HG03135 (cell line): Measurements from ENCODE around the gene ZBTB33.
A peak's percentile ranks its signal among the peaks of the same experiment; 100 is the strongest.

Source experiments
- ATAC-seq: cut with Tn5 transposase; IDR thresholded peaks from one replicate; pipeline ENCODE4 v1.9.1; 2021; ENCODE audit warnings: mild to moderate bottlenecking, moderate library complexity; ENCODE audit not compliant: unreplicated experiment

ZBTB33 gene, protein sequence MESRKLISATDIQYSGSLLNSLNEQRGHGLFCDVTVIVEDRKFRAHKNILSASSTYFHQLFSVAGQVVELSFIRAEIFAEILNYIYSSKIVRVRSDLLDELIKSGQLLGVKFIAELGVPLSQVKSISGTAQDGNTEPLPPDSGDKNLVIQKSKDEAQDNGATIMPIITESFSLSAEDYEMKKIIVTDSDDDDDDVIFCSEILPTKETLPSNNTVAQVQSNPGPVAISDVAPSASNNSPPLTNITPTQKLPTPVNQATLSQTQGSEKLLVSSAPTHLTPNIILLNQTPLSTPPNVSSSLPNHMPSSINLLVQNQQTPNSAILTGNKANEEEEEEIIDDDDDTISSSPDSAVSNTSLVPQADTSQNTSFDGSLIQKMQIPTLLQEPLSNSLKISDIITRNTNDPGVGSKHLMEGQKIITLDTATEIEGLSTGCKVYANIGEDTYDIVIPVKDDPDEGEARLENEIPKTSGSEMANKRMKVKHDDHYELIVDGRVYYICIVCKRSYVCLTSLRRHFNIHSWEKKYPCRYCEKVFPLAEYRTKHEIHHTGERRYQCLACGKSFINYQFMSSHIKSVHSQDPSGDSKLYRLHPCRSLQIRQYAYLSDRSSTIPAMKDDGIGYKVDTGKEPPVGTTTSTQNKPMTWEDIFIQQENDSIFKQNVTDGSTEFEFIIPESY

DNA sequence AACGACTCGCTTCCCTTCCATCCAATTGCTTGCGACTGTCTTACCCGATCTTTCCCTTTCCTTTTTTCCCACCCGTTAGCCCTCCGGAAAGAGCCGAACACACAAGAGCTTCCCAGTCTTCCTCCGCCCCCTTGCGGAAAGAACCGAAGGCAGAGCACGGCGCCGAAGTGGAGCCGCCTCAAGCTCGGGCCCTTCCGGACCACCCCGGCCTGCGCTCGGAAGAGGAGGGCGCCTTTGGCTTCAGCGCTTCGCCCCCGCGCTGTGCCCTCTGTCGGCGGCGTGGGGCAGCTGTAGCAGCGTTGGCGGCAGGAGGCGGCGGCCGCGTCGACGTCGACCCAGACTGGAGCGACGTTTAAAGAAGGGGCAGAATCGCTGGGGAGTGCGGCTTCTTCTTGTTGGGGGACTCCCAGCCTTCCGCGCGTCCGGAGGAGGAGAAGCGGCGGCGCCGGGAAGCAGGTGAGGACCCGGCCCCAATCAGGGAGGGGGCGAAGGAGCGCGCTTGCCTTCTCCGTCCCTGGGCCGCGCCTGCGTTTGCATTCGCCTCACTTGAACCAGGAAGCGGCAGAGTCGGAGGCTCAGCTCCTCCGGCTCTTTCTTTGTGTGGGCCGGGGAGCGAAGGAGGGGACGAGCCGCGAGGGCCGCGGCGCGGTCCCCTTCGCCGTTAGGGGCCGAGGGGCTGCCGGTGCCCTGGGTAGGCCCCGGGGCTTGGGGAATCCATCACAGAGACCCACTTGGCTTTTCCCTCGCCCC, at the start of gene ZBTB33:
Gene ZBTB33 (plus strand): TSS at position 291 of the 750 bp plus-strand sequence. CDS start 2,604 bp downstream, outside the sequence.
- peak; percentile 97 for ATAC-seq

DNA sequence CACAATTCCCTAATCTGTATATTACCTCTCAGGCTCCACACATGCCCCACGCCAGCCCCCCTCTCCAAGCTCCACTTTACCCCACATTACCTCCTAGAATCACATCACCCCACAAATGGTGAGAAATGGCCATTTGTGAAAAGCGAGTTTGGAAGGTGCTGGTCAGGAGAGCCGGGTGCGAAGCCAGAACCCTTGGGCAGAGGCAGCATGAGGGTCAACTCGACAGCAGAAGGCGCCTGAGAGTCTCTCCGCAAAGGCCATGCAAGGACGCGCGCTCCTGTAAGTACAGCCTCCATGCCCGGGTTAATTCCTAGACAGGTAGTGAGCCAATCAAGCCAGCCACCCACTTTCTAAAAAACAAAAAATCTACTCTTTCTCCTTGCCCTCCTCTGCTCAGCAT, 49.8 kb upstream of the ZBTB33 start:
- ATAC-seq: no peak

DNA sequence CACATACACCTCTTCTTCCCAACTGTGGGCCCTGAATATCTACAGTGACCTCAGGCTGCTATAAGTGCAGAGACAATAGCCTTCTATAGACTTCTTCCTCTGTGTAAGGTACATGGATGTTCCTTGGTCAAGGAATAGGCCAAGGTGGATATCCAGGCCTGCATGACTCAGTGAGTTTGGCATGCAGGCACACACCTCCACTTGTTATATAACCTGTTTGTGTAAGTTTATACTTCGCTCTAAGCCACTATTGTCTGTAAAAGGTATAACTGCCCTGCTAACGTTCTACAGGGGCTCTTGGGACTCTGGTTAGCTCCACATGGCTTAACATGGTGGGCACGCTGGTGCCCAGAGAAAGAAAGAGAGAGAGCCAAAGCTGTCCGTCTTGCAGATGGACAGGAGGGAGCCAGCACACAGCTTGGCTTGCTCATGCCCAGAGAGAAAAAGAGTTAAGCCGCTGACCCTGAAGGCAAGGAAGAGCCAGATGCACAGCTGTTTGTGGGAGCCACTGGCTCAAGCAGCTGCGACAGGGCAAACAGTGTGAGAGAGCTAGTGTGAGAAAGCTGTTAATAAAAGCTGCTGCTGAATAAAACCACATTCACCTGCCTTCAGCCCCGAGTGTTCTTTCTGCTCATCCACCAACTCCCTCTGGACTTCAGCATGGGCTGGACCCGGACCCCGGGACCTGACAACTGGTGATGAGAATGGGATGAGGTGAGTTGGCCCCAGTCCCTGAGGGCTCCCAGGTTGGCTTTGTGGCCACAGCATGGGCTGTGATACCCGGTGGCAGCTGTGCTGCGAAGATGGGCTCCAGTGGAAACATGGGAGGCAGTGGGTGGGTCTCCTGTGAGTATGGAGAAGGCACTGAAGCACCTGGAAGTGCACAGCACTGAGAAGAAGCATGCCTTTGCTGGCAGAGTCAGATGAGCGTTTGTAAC, 44.5 kb upstream of the ZBTB33 start:
- ATAC-seq: no peak

DNA sequence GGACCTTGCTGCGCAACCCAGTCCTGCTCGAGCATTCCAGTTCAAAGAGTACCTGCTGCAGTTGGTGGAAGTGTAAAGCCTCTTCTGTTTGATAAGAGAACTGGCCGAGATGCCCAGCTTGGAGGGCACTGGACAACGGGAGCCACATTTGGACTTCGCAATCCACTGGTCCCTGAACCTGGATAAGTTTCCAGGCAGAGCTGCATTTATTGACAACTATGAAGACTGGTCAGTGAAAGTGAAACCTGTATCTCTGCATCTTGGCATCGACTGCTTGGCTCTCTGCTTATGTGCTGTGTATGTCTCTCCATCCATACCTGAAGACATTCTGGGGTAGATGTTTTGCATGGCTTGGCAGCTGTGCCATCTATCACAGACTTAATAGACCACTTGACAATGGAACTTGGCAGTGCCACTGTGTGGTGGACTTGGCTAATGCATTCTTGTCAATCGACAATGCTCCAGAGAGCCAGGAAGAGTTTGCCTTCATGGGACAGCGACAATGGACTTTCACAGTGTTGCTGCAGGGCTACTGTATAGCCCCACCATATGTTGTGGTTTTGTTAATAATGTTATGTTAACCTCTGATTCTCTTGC, 43.5 kb upstream of the ZBTB33 start:
- no peak for ATAC-seq

DNA sequence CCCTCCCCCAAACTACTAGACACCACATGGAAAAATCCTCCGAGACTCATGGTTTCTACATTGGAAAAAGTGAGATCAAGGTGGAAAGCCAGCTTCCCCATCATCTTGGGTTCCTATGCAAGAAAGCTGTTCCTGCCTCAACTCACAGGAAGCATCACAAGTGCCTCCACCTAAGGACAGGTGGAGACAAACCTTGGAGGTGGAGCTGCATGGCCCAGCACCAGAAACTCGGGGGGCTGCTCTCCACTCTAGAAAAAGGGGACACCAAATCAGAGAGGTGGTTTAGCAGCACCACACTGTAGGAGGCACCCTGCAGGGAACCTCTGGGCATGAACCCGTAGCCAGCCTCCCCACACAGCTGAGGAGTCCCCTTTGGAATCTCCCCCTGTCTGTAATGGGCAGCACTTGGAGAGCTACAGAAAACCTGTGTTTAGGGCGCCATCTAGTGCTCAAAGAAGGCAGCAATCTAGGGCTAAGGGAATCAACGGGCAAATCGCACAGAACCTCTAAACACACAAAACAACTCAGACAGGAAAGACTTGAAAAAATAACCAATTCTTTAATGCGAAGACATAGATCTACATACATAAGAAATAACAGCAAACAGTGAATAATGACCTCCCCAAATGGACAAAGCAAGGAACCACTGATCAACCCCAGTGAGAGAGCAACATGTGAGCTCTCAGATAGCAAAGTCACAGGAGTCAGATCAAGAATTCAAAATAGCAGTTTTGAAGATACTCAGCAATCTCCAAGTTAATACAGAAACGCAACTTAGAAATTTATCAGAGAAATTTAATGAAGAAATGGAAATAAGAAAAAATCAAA, 37.0 kb upstream of the ZBTB33 start:
- peak; percentile 88 for ATAC-seq

DNA sequence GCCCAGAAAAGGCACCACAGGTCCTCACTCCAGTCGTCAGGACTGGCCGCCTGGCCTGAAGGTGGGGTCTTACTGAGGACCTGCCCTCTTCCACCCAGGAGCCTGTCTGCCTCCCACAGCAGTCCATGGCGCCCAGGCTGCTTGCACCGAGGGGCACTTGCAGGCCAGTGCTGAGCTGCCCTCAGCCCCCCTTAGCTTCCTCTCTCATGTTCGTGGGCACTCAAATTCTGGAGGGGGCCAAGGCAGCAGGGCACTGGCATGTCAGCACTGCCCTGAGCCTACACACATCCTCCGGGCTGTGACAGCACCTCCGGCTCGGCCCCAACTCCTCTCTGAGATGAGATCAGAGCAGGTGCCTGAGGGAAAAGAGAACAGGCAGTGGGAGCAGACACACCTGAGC, 27.2 kb upstream of the ZBTB33 start:
- no peak for ATAC-seq

DNA sequence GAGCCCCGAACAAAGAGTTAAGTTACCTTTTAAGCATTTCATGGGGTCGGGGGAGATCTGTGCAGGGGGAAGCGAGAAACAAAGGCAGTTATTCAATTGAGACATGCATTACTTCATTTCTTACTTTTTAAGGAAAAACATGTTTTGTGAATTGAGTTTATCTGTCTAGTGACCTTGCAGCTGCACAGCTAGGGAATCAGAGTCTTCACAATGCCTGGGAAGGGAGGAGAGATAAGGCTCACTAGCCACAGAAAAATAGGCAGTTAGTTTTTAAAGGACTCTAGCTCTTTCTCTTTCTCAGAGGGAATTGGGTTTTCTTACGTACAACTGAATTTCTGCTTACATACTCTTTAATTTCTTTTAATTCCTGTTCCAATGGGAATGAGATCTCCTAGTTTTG, 26.2 kb upstream of the ZBTB33 start:
- ATAC-seq: no peak

DNA sequence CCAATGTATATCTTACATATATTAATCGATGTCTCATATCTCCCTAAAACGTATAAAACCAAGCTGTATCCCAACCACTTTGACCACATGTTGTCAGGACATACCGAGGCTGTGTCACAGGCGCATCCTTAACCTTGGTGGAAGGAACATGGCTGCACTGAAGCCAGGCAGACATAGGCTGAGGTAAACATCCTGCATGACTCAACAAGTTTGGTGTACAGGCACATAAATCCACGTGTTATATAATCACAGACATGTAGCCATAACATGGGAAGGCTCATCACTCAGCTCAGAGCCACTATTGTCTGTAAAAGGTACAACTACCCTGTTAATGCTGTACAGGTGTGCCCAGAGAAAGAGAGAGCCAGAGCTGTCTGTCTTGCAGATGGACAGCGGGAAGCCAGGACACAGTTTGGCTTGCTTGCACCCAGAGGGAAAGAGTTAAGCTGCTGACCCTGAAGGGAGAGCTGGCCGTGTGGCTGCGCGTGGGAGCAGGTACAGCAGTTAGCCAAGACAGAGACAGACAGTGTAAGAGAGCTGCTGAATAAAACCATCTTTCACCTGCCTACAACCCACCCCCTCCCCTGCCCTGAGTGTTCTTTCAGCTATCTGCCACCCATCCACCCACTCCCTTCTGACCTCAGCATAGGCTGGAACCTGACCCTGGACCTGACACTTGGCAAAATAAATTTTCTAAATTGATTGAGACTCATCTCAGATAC, 22.3 kb upstream of the ZBTB33 start:
- ATAC-seq: no peak

DNA sequence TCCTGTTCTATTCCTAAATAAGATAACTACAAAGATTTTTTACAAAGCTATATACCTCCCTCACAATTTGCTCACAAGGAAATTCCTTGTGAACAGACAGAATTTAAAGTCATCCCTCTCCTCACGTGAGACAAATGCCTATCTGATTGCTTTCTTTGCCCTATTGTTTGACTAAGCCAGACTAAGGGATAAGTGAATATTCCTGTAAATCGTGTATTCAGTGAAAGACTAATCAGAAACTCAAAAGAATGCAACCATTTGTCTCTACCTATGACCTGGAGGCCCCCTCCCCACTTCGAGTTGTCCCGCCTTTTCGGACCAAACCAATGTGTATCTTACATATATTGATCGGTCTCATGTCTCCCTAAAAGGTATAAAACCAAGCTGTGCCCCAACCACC, 15.3 kb upstream of the ZBTB33 start:
- no peak for ATAC-seq

DNA sequence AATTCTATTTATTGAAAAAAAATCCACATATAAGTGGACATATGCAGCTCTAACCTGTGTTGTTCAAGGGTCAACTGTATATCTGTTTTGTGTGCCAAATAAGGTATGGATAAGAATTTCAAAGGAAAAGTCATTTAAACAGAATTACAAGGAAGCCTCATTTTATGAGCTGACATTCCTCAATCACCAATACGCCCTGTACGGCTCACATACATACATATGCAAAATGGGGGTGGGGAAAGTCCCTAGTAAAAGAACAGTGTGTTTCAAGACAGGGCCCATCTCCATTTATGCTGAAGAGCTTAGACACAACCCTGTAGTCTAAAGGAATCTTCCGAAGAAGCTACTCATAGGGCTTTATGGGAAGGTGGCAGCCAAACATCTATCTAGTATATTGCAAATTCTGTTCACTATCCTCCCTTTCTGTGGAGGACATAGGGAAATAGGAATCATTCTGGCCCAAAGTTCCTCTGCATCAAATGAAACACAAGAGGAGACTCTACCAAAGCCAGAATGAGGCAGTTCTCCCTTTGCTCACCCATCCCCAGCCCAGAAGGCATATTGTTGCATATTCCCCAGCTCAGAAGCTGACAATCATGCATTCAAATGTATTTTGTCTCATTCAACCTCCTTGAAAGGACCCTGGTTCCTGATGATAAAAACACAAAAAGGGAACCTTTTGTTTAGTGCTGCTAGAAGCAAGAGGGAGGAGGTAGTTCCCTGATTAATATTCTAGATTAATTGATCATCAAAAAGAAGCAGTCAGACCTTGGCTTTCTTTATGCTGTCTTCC, 13.7 kb upstream of the ZBTB33 start:
- no peak for ATAC-seq

DNA sequence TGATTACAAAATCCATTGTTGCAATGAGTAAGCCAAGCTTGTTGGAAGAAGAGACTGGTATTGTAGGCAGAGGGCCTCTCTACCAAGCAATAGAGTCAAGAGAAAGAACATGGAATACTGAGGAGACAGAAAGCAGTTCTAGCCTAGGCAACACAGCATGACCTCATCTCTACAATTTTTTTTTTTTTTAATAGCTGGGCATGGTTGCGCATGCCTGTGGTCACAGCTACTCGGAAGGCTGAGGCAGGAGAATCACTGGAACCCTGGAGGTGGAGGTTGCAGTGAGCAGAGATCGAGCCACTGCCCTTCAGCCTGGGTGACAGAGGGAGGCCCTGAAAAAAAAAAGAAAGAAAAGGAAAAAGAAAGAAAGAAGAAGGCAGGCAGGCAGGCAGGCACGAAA, 11.7 kb upstream of the ZBTB33 start:
- ATAC-seq: no peak

DNA sequence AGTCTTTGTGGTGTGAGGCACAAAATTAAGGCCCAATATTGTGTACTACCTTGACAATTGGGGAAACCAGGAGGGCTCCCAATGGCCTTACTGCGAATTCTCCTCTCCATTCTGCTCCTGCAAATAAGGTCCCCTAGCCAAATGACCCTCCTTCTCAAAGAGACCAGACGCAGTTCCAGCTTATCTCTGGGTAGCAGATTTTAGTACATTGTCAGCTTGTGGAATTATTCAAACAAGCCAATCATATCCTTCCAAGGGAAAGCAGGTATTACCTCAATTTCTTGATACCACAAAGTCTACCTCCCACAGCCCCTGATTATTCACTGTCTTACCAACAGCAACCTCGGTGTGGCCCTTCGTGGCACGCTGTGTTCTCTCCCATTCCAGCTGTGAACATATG, 7.8 kb upstream of the ZBTB33 start:
- ATAC-seq: no peak

DNA sequence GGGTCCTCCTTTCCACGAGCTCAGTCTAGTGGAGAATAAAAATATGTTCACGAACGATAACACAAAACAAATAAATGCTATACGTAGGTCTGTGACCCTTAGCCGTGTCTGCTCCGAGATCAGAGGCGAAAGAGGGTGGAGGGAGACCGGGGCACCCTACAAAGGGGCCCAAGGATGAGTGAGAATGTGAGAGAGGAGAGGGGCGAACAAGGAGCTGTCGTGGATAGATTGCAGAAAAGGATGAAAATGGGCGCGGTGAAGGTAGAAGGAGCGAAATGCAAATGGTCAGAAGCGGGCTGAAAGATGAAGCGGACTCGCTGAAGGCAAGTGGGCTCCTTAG, 6.2 kb upstream of the ZBTB33 start:
- ATAC-seq: peak; percentile 10

DNA sequence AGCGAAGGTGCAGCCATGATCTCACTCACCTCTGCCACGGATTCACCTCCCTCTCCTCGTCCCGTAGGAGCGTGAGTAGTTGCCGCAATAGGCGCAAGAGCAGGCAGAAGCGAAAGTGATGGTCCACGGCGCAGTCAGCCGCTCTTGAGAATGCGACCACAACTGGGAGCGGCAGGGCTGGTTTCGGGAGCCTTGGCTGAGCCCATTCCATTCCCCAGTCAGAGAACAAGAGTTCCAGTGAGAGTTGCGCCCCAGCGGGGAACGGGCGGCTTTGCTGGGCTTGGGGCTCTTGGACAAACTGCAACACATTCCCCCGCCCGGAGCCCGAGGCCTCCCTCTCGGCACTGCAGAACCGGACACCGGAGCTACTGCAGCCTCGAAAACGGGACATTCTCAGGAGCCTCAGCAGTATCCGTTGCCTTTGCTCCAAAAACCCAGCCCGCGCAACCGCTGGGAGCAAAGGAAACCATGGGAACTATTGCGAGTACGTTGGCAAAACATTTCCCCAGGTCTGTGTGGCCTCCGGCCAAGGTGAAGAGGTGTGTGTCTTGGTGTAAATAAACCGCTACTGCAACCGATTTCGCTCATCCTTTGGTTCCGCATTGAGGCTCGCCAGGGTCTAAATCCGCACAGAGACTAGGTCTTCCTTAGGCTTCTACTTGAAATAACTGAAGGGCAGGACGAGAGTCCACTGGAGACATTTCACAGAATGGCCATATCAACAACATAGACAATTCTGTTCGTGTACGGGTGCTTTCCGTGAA, 5.7 kb upstream of the ZBTB33 start:
- peak; percentile 66 for ATAC-seq

DNA sequence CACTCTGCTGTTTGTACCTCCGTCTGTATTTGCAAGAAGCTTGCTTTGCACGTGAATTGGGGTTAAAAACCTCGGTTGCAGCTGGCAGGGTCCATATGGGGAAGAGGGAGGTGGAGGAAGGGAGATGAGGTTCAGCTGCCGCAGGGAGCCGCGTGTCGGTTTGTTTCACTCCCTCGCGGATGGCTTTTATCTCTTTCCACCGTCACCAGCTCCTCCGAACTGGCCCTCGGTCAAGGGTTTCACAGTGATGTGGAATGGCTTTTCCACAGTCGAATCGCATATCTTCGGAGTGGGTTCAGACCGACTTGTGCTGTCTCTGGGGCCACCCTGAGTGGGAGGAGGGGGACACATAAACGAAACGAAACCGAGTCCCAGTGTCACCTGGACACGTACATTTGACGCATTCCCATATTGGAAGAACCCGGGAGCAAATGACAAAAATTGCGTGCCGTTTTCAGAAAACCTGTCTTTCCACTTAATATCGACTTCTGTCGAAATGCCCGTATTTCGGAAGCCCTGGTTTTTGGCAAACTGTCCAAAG, 929 bp downstream of the ZBTB33 start:
- no peak for ATAC-seq

DNA sequence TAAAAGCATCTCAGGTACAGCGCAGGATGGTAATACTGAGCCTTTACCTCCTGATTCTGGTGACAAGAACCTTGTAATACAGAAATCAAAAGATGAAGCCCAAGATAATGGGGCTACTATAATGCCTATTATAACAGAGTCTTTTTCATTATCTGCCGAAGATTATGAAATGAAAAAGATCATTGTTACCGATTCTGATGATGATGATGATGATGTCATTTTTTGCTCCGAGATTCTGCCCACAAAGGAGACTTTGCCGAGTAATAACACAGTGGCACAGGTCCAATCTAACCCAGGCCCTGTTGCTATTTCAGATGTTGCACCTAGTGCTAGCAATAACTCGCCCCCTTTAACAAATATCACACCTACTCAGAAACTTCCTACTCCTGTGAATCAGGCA, 3.2 kb downstream of the ZBTB33 start:
- no peak for ATAC-seq

DNA sequence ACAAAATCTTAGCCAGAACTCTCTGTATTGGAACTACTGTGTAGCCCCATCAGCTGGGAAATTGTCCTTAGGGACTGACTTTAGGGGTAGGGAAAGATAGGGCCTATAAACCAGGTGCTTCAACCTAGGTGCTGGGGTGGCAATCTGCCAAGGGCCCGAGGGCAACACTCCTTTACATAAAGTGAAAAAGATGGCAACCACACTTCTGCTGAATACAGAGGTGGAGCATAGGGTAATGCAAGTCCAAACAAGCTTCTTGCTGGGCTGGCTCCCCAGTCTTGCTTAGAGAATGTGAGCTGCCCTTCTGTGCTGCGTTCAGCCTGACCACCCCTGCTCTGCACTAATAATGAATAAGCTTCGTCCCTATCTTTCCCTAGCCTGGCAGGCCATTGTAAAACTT, 9.8 kb downstream of the ZBTB33 start:
- no peak for ATAC-seq
